ENCODE measurements around the gene ARL15. TPM values are rescaled to one million over a fixed set of nuclear protein-coding genes. Genes with fewer than 3 reads are reported as not detected.

The ARL15 gene
- total and polyA plus RNA-seq, 2 donors (not counting 1 experiment from before 2014, with no cell fraction given): 5.8 to 20.5 TPM

- POLR2A ChIA-PET: no interaction called here
- H3K4me1 Mint-ChIP-seq: peaks cover 2% of the 10 kb centered on the region
Measured at GRCh38 chr5:54146390-54146789, 164.0 kb downstream of the ARL15 start.

GRCh38 chr5:54140247-54140840, 170.0 kb downstream of the ARL15 start:
- ATAC-seq (ENCODE audit: low read depth): no peak
- H3K9ac ChIP-seq (ENCODE audit: low read length): no peak overlapping the region
- no peaks in the 10 kb centered on the region for H3K27me3 ChIP-seq (replicated peaks in 1 of 4; ENCODE audit: control extremely low read depth in 1 of 4, control insufficient read depth in 3 of 4, insufficient read depth in 4 of 4, low read length in 3 of 4)
- Mint-ChIP-seq H3K27ac (no peak overlapping the region), H3K27me3 (no peaks in the 10 kb centered on the region), H3K9me3 (ENCODE audit: insufficient read depth) (no peaks in the 10 kb centered on the region), H3K4me1 (no peaks in the 10 kb centered on the region), H3K4me3 (no peak overlapping the region)
- POLR2A ChIA-PET: no interaction called here
- no peak overlapping the region for H3K4me2 ChIP-seq (replicated peaks; ENCODE audit: low read depth, low read length, poor library complexity, severe bottlenecking)
- no peak for DNase-seq
- H3K9me3 ChIP-seq (ENCODE audit: control extremely low read depth in 1 of 3, control insufficient read depth in 2 of 3, insufficient read depth in 1 of 3, low read length in 2 of 3): no peaks in the 10 kb centered on the region
- no peak overlapping the region for H3K4me3 ChIP-seq (ENCODE audit: control extremely low read depth in 1 of 5, extremely low read depth in 1 of 5, insufficient read depth in 1 of 5, low read depth in 2 of 5, low read length in 4 of 5)
- H3K4me1 ChIP-seq (ENCODE audit: control insufficient read depth in 2 of 2, insufficient read depth in 2 of 2, low read length in 2 of 2): no peaks in the 10 kb centered on the region
- no peak overlapping the region for H3K27ac ChIP-seq (ENCODE audit: low read length in 2 of 2)
- H3K36me3 ChIP-seq (replicated peaks in 1 of 2; ENCODE audit: control extremely low read depth in 1 of 2, control insufficient read depth in 1 of 2, extremely low read depth in 1 of 2, insufficient read depth in 2 of 2, low read length in 1 of 2): peaks cover 0 to 3% of the 10 kb centered on the region in 2 experiments
- TF ChIP-seq EZH2 (IDR thresholded peaks at IDR 0.05; ENCODE audit: borderline replicate concordance, insufficient read depth, low read depth, low read length, poor library complexity, severe bottlenecking) (no peak), CTCF (IDR thresholded peaks at IDR 0.05) (no peak)
- CTCF ChIA-PET: no interaction called here
- no peaks in the 10 kb centered on the region for H4K20me1 ChIP-seq (ENCODE audit: control insufficient read depth, insufficient read depth, low read length, poor library complexity, severe bottlenecking)
- intact Hi-C loops (cut with micrococcal nuclease): no loop called here
- no peaks in the 10 kb centered on the region for H3K79me2 ChIP-seq (ENCODE audit: control insufficient read depth, insufficient read depth, low read length)
- no CpG with 5 or more reads among the region's 2 CpGs for WGBS (ENCODE audit: insufficient coverage)
- H2AFZ ChIP-seq (ENCODE audit: insufficient read depth, low read depth, low read length, poor library complexity, severe bottlenecking): no peak overlapping the region

More at GRCh38 chr5:54146390-54146789, 164.0 kb downstream of the ARL15 start:
- Histone ChIP-seq H3K4me3 (ENCODE audit: control extremely low read depth in 1 of 5, extremely low read depth in 1 of 5, insufficient read depth in 1 of 5, low read depth in 2 of 5, low read length in 4 of 5) (no peak overlapping the region), H4K20me1 (ENCODE audit: control insufficient read depth, insufficient read depth, low read length, poor library complexity, severe bottlenecking) (no peaks in the 10 kb centered on the region), H3K9ac (ENCODE audit: low read length) (no peak overlapping the region), H2AFZ (ENCODE audit: insufficient read depth, low read depth, low read length, poor library complexity, severe bottlenecking) (no peak overlapping the region), H3K36me3 (replicated peaks in 1 of 2; ENCODE audit: control extremely low read depth in 1 of 2, control insufficient read depth in 1 of 2, extremely low read depth in 1 of 2, insufficient read depth in 2 of 2, low read length in 1 of 2) (peaks cover 0 to 1% of the 10 kb centered on the region in 2 experiments), H3K4me1 (ENCODE audit: control insufficient read depth in 2 of 2, insufficient read depth in 2 of 2, low read length in 2 of 2) (no peaks in the 10 kb centered on the region), H3K4me2 (replicated peaks; ENCODE audit: low read depth, low read length, poor library complexity, severe bottlenecking) (no peak overlapping the region), H3K79me2 (ENCODE audit: control insufficient read depth, insufficient read depth, low read length) (no peaks in the 10 kb centered on the region), H3K27me3 (replicated peaks in 1 of 4; ENCODE audit: control extremely low read depth in 1 of 4, control insufficient read depth in 3 of 4, insufficient read depth in 4 of 4, low read length in 3 of 4) (no peaks in the 10 kb centered on the region), H3K27ac (ENCODE audit: low read length in 2 of 2) (no peak overlapping the region), H3K9me3 (ENCODE audit: control extremely low read depth in 1 of 3, control insufficient read depth in 2 of 3, insufficient read depth in 1 of 3, low read length in 2 of 3) (no peaks in the 10 kb centered on the region)
- H3K9me3 Mint-ChIP-seq (ENCODE audit: insufficient read depth): no peaks in the 10 kb centered on the region
- intact Hi-C loops (cut with micrococcal nuclease): no loop called here
- no peak overlapping the region for H3K4me3 Mint-ChIP-seq
- DNase-seq: no peak
- no peaks in the 10 kb centered on the region for H3K27me3 Mint-ChIP-seq
- TF ChIP-seq CTCF (IDR thresholded peaks at IDR 0.05) (no peak), EZH2 (IDR thresholded peaks at IDR 0.05; ENCODE audit: borderline replicate concordance, insufficient read depth, low read depth, low read length, poor library complexity, severe bottlenecking) (no peak)
- no peak for ATAC-seq (ENCODE audit: low read depth)
- 100% methylated on average over 1 of the region's 3 CpGs for WGBS (ENCODE audit: insufficient coverage)
- CTCF ChIA-PET: no interaction called here
- H3K27ac Mint-ChIP-seq: no peak overlapping the region

All from B cell (primary cell).